Ishikawa (cell line): Measurements from ENCODE around the gene GRIK2.

Experiments
- CEBPB ChIP-seq: IDR thresholded peaks from 2 replicates; pipeline ENCODE4 v1.6.1; 2012
- CREB1 ChIP-seq: IDR thresholded peaks from 2 replicates; pipeline ENCODE4 v1.6.1; 2012; ENCODE audit warnings: low read depth
- TEAD4 ChIP-seq: IDR thresholded peaks from 2 replicates; pipeline ENCODE4 v1.6.1; 2012
- ZBTB7A ChIP-seq: IDR thresholded peaks from 2 replicates; pipeline ENCODE4 v1.6.1; 2012; ENCODE audit warnings: low read depth
- TF ChIP-seq, protein P1 (sequence below): IDR thresholded peaks from 2 replicates; pipeline ENCODE4 v1.6.1; 2012; ENCODE audit warnings: low read depth, mild to moderate bottlenecking

DNA sequence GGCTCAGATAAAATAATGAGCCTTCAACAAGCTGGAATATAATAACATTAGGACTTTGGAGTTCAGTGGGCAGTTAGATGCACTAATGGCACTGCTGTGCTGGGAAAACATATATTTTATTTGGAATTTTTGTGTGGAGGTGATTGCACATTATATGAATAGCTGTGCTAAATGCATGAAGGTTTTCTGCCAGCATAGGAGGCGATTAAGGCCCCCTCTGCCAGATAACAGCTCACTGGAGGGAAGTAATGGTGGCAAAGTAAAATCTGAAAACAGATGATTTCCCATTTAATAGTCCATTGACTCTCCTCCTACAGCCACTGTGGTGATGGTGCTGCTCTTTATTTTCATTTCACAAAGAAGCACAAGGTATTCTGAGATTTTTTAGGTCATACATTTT, 326.0 kb downstream of the GRIK2 start:
- no peak for TF ChIP-seq CEBPB
- no peak for TF ChIP-seq ZBTB7A
- TF ChIP-seq, protein P1, sequence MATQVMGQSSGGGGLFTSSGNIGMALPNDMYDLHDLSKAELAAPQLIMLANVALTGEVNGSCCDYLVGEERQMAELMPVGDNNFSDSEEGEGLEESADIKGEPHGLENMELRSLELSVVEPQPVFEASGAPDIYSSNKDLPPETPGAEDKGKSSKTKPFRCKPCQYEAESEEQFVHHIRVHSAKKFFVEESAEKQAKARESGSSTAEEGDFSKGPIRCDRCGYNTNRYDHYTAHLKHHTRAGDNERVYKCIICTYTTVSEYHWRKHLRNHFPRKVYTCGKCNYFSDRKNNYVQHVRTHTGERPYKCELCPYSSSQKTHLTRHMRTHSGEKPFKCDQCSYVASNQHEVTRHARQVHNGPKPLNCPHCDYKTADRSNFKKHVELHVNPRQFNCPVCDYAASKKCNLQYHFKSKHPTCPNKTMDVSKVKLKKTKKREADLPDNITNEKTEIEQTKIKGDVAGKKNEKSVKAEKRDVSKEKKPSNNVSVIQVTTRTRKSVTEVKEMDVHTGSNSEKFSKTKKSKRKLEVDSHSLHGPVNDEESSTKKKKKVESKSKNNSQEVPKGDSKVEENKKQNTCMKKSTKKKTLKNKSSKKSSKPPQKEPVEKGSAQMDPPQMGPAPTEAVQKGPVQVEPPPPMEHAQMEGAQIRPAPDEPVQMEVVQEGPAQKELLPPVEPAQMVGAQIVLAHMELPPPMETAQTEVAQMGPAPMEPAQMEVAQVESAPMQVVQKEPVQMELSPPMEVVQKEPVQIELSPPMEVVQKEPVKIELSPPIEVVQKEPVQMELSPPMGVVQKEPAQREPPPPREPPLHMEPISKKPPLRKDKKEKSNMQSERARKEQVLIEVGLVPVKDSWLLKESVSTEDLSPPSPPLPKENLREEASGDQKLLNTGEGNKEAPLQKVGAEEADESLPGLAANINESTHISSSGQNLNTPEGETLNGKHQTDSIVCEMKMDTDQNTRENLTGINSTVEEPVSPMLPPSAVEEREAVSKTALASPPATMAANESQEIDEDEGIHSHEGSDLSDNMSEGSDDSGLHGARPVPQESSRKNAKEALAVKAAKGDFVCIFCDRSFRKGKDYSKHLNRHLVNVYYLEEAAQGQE, result no peak
- no peak for TF ChIP-seq CREB1
- TF ChIP-seq TEAD4, result no peak
